IMR-90 (cell line): ENCODE results near the gene CDX1. TPM values are rescaled to one million over a fixed set of nuclear protein-coding genes. Genes with fewer than 3 reads are reported as not detected.
A peak's percentile ranks its signal among the peaks of the same experiment; 100 is the strongest.

Experiments used
- ATAC-seq: fragments of 200-7000 bp; cut with Tn5 transposase; 2 replicates; pipeline ENCODE4 v1.9.1; 2020; ENCODE audit warnings: low read depth, mild to moderate bottlenecking, moderate library complexity
- BruUV-seq: library from RNA; stranded (reverse); fragments of 400-500 nt; replicated peaks from 2 replicates; lab custom pipeline; 2021; lab: Mats Ljungman, UMichigan
- CTCF ChIA-PET: fragments of 300-600 bp; formaldehyde crosslinking; extraction: SDS; loops from one replicate; lab custom pipeline; 2021; ENCODE audit warnings: antibody characterized with exemption; lab: Yijun Ruan, JAX
- POLR2A ChIA-PET: fragments of 300-600 bp; sonication (Branson Sonifier 250); formaldehyde crosslinking; loops from one replicate; lab custom pipeline; 2022; ENCODE audit warnings: antibody characterized with exemption; ENCODE audit not compliant: unreplicated experiment; lab: Charles Lee
- DNase-seq: peaks from one replicate; pipeline ENCODE4 v3.0.0; 2013
- H2AFZ ChIP-seq: replicated peaks from 2 replicates; pipeline ENCODE3; 2013; ENCODE audit warnings: low read length, mild to moderate bottlenecking; ENCODE audit not compliant: poor library complexity
- H2AK5ac ChIP-seq: 2 replicates; pipeline ENCODE4 v1.6.1; 2013; ENCODE audit warnings: low read depth, low read length, inconsistent platforms
- H2AK9ac ChIP-seq: replicated peaks from 2 replicates; pipeline ENCODE3; 2013; ENCODE audit warnings: mild to moderate bottlenecking, low read depth, low read length, moderate library complexity; ENCODE audit not compliant: poor library complexity
- H2BK120ac ChIP-seq: 2 replicates; pipeline ENCODE4 v1.6.1; 2013; ENCODE audit warnings: low read depth, low read length, inconsistent platforms
- H2BK15ac ChIP-seq: 3 replicates; pipeline ENCODE4 v1.6.1; 2013; ENCODE audit warnings: low read depth, low read length, inconsistent platforms
- H2BK20ac ChIP-seq: 2 replicates; pipeline ENCODE4 v1.6.1; 2013; ENCODE audit warnings: low read depth, mild to moderate bottlenecking, inconsistent platforms, low read length, moderate library complexity
- H2BK5ac ChIP-seq: 2 replicates; pipeline ENCODE4 v1.6.1; 2013; ENCODE audit warnings: mild to moderate bottlenecking, low read depth, low read length, inconsistent platforms; ENCODE audit not compliant: poor library complexity, severe bottlenecking
- H3K14ac ChIP-seq: replicated peaks from 2 replicates; pipeline ENCODE4 v1.6.1; 2013; ENCODE audit warnings: low read depth, low read length, inconsistent platforms
- H3K18ac ChIP-seq: 2 replicates; pipeline ENCODE4 v1.6.1; 2013; ENCODE audit warnings: low read depth, low read length, control low read depth
- H3K23ac ChIP-seq: 2 replicates; pipeline ENCODE4 v1.6.1; 2013; ENCODE audit warnings: low read depth, low read length, inconsistent platforms
- H3K27ac ChIP-seq: 2 replicates; pipeline ENCODE4 v1.5.1; 2013; ENCODE audit warnings: mild to moderate bottlenecking, control low read depth, low read length; ENCODE audit not compliant: insufficient read depth
- H3K27me3 ChIP-seq: 2 replicates; pipeline ENCODE4 v1.6.1; 2013; ENCODE audit warnings: low read length; ENCODE audit not compliant: control insufficient read depth, insufficient read depth
- H3K36me3 ChIP-seq: 2 replicates; pipeline ENCODE4 v1.6.1; 2013; ENCODE audit warnings: low read length, mixed read lengths; ENCODE audit not compliant: control insufficient read depth, insufficient read depth
- H3K4ac ChIP-seq: 2 replicates; pipeline ENCODE4 v1.6.1; 2013; ENCODE audit warnings: low read depth, low read length, inconsistent platforms
- H3K4me1 ChIP-seq: 2 replicates; pipeline ENCODE4 v1.6.1; 2013; ENCODE audit warnings: low read length, mixed read lengths; ENCODE audit not compliant: control insufficient read depth, insufficient read depth
- H3K4me2 ChIP-seq: 2 replicates; pipeline ENCODE4 v1.6.1; 2013; ENCODE audit warnings: low read depth, mild to moderate bottlenecking, control low read depth, low read length, moderate library complexity
- H3K4me3 ChIP-seq: 2 replicates; pipeline ENCODE4 v1.5.1; 2013; ENCODE audit warnings: low read depth, mild to moderate bottlenecking, control low read depth, low read length, moderate library complexity; ENCODE audit not compliant: insufficient read depth
- H3K56ac ChIP-seq: 2 replicates; pipeline ENCODE4 v1.6.1; 2013; ENCODE audit warnings: low read length, inconsistent platforms; ENCODE audit not compliant: insufficient read depth; ENCODE audit errors: extremely low read depth
- H3K79me1 ChIP-seq, 2 experiments: 2 replicates each; pipeline ENCODE4 v1.6.1; 2013; ENCODE audit warnings: low read length in 2 of 2, inconsistent platforms in 1 of 2, low read depth in 1 of 2
- H3K9ac ChIP-seq: 2 replicates; pipeline ENCODE4 v1.6.1; 2013; ENCODE audit warnings: low read depth, low read length, control low read depth
- H3K9me1 ChIP-seq: 2 replicates; pipeline ENCODE4 v1.6.1; 2013; ENCODE audit warnings: low read length, inconsistent platforms; ENCODE audit not compliant: insufficient read depth
- H3K9me3 ChIP-seq: 2 replicates; pipeline ENCODE4 v1.6.1; 2013; ENCODE audit warnings: low read length; ENCODE audit not compliant: control insufficient read depth, insufficient read depth
- H4K20me1 ChIP-seq: 2 replicates; pipeline ENCODE4 v1.6.1; 2013; ENCODE audit warnings: low read length, inconsistent platforms; ENCODE audit not compliant: insufficient read depth
- H4K5ac ChIP-seq: 2 replicates; pipeline ENCODE4 v1.6.1; 2013; ENCODE audit warnings: mild to moderate bottlenecking, low read depth, low read length, control low read depth
- H4K8ac ChIP-seq, 2 experiments: 2 replicates each; pipeline ENCODE4 v1.6.1; 2013; ENCODE audit warnings: low read depth in 2 of 2, low read length in 2 of 2, control low read depth in 1 of 2, inconsistent platforms in 1 of 2
- H4K91ac ChIP-seq: 2 replicates; pipeline ENCODE4 v1.6.1; 2013; ENCODE audit warnings: low read depth, low read length, inconsistent platforms; ENCODE audit not compliant: insufficient read depth
- BHLHE40 ChIP-seq: fragments of 150-350 bp; IDR thresholded peaks from 2 replicates; pipeline ENCODE4 v1.6.1; 2016; ENCODE audit warnings: mild to moderate bottlenecking, low read depth, low read length
- CEBPB ChIP-seq: IDR thresholded peaks from 2 replicates; pipeline ENCODE4 v1.6.1; 2012; ENCODE audit warnings: low read depth, low read length, improper control_type of control experiment
- CHD1 ChIP-seq: IDR thresholded peaks from 2 replicates; pipeline ENCODE4 v1.6.1; 2012; ENCODE audit warnings: low read depth, low read length, improper control_type of control experiment
- MXI1 ChIP-seq: IDR thresholded peaks from 2 replicates; pipeline ENCODE4 v1.6.1; 2012; ENCODE audit warnings: low read depth, mild to moderate bottlenecking, low read length, moderate library complexity, borderline replicate concordance
- NFE2L2 ChIP-seq: fragments of 150-350 bp; IDR thresholded peaks from 2 replicates; pipeline ENCODE4 v1.6.1; 2016; ENCODE audit warnings: low read depth, mild to moderate bottlenecking, low read length
- POLR2A ChIP-seq: IDR thresholded peaks from 2 replicates; pipeline ENCODE4 v1.6.1; 2012; ENCODE audit warnings: mild to moderate bottlenecking, low read depth, low read length
- RAD21 ChIP-seq: IDR thresholded peaks from 2 replicates; pipeline ENCODE4 v1.6.1; 2012; ENCODE audit warnings: low read length, improper control_type of control experiment
- RCOR1 ChIP-seq: IDR thresholded peaks from 2 replicates; pipeline ENCODE4 v1.6.1; 2012; ENCODE audit warnings: mild to moderate bottlenecking, low read length, improper control_type of control experiment; ENCODE audit not compliant: insufficient replicate concordance
- RFX5 ChIP-seq: IDR thresholded peaks from 2 replicates; pipeline ENCODE4 v1.8.0; 2012; ENCODE audit warnings: low read depth, mild to moderate bottlenecking, low read length, moderate library complexity
- SMC3 ChIP-seq: fragments of 150-350 bp; IDR thresholded peaks from 2 replicates; pipeline ENCODE4 v1.6.1; 2016; ENCODE audit warnings: low read depth, mild to moderate bottlenecking, antibody characterized with exemption, low read length, moderate library complexity
- WGBS, 2 experiments: methylation state at CpG; one replicate each; pipeline versions ENCODE4 v1.1.5 to v1.1.7; 2013; ENCODE audit warnings: missing lambda C conversion rate in 2 of 2; ENCODE audit not compliant: insufficient read length in 1 of 2; ENCODE audit errors: extremely low coverage in 2 of 2; 5-methylcytosine and 5-hydroxymethylcytosine counted together
- dilution Hi-C: fragments of 300-500 bp; cut with HindIII; formaldehyde crosslinking; loops from one replicate; pipeline ENCODE4 v1.14.3; 2018; ENCODE audit warnings: low sequenced_read_pairs; ENCODE audit not compliant: unreplicated experiment
- in situ Hi-C: fragments of 300-500 bp; cut with MboI; formaldehyde crosslinking; loops from 3 replicates; pipeline ENCODE4 v1.14.3; 2019; ENCODE audit warnings: low sequenced_read_pairs, inconsistent platforms, mixed read lengths
- intact Hi-C: fragments of 100-400 bp; cut with micrococcal nuclease; formaldehyde crosslinking; loops from 2 replicates; pipeline ENCODE4 v1.10.0; 2022
- polyA plus RNA-seq, 3 experiments: library from polyadenylated mRNA; depleted of rRNA; stranded (reverse); fragments of >200 nt; gene quantifications; 2 replicates each; pipeline ENCODE4 v1.2.3, GENCODE V29; 2012; ENCODE audit warnings: low replicate concordance in 1 of 3
- total RNA-seq: library from RNA; depleted of rRNA; stranded (reverse); fragments of >200 nt; gene quantifications from 2 replicates; pipeline ENCODE4 v1.2.3, GENCODE V29; 2012
- TF ChIP-seq, protein P1 (sequence below): fragments of 150-350 bp; IDR thresholded peaks from 2 replicates; pipeline ENCODE4 v1.6.1; 2017; ENCODE audit warnings: mild to moderate bottlenecking, antibody characterized with exemption, low read length, low read depth

CDX1 gene
- total and polyA plus RNA-seq, 2 of the 4 experiments (the other 2 are of a cell fraction), result 0.18 to 0.24 TPM

- CTCF ChIA-PET, result no interaction called here
- peak overlapping the region; percentile 26 for H2AK9ac ChIP-seq
- H2BK120ac ChIP-seq, result peak overlapping the region; percentile 46
- H3K4ac ChIP-seq, result no peak overlapping the region
- no peak overlapping the region for H2BK5ac ChIP-seq
- no peaks in the 10 kb centered on the region for H3K79me1 ChIP-seq
- 68% methylated on average over 5 of the region's 6 CpGs; no CpG with 5 or more reads in 1 of the 2 experiments for WGBS, 2 experiments
- dilution Hi-C loops, result no loop called here
- peak overlapping the region in 1 of 2 experiments; percentile 45; a peak in 1 of 4 replicates for H4K8ac ChIP-seq
- peak overlapping the region; percentile 25; the same call in 1 of the 2 replicates for H3K56ac ChIP-seq
- H3K27ac ChIP-seq, result no peak overlapping the region
- H3K9me3 ChIP-seq, result no peaks in the 10 kb centered on the region
- in situ Hi-C loops, result loop anchor here (5.0 to 25.0 kb wide), 4 partner anchors 86 to 576 kb away; partner anchors contain the start of genes HMGXB3 and TIGD6
- 0 out of 2 replicates have a peak overlapping the region, but pooled peaks have one; percentile 57 for H3K14ac ChIP-seq
- DNase-seq (peak; percentile 75), ATAC-seq (peak; percentile 7; the same call in 1 of the 2 replicates)
- no peak overlapping the region for H2BK15ac ChIP-seq
- H4K20me1 ChIP-seq, result no peaks in the 10 kb centered on the region
- no peak overlapping the region for H3K4me2 ChIP-seq
- no TSS peak for BruUV-seq
- no peak overlapping the region for H4K5ac ChIP-seq
- no peak overlapping the region for H3K4me3 ChIP-seq
- H3K23ac ChIP-seq, result 0 out of 2 replicates have a peak overlapping the region, but pooled peaks have one; percentile 54
- peaks cover 9% of the 10 kb centered on the region for H3K4me1 ChIP-seq
- H3K9me1 ChIP-seq, result peaks cover 6% of the 10 kb centered on the region; the same call in 1 of the 2 replicates
- H3K36me3 ChIP-seq, result no peaks in the 10 kb centered on the region
- H3K9ac ChIP-seq, result no peak overlapping the region
- intact Hi-C loops, result loop anchor here (10.0 kb wide), 1 partner anchor 179 kb away; no protein-coding TSS in a partner anchor
- H3K18ac ChIP-seq, result no peak overlapping the region
- no peaks in the 10 kb centered on the region for H3K27me3 ChIP-seq
- H2AFZ ChIP-seq, result peak overlapping the region; percentile 29
- TF ChIP-seq RFX5, result no peak
- no peak for TF ChIP-seq SMC3
- no peak for TF ChIP-seq MXI1
- no peak for TF ChIP-seq RCOR1
- no peak for TF ChIP-seq BHLHE40
- TF ChIP-seq CHD1, result no peak
- TF ChIP-seq NFE2L2, result no peak
- TF ChIP-seq POLR2A, result no peak
- no peak for TF ChIP-seq RAD21
- no peak for TF ChIP-seq CEBPB
- TF ChIP-seq, protein P1, sequence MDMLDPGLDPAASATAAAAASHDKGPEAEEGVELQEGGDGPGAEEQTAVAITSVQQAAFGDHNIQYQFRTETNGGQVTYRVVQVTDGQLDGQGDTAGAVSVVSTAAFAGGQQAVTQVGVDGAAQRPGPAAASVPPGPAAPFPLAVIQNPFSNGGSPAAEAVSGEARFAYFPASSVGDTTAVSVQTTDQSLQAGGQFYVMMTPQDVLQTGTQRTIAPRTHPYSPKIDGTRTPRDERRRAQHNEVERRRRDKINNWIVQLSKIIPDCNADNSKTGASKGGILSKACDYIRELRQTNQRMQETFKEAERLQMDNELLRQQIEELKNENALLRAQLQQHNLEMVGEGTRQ, result no peak
- no peak overlapping the region; the same call in 1 of the 2 replicates for H2AK5ac ChIP-seq
- H2BK20ac ChIP-seq, result no peak overlapping the region
- H4K91ac ChIP-seq, result no peak overlapping the region
- POLR2A ChIA-PET, result no interaction called here
These were observed 47.0 kb downstream of the CDX1 start for GRCh38 chr5:150213530-150213929.
